Measurements from ENCODE around the gene FARP1.
"Not testable (repeated sequence)": the region's sequence is repeated elsewhere in the genome, so short reads cannot be mapped to it uniquely, and the experiment has no call there.

The FARP1 gene

DNA sequence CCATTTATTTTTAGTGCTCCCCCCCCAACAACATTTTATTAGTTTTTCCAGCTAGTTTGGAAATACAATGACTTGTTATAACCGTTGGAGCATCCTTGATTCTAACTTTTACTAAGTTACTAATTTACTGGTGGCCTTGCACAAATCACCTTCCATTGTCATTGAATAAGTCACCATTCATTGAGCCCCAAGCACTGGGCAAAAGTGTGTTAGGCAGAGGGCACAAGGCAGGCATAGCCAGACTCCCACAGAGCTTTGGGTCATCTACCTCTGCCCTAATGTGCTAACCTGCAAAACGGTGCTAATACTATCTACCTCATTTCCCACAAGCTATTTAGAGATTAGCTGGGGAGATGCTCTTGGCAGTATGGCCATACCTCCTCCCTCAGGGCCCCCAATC lies 120.9 kb downstream of the FARP1 start:
- no peak for DNase-seq

GRCh38 chr13:98264877-98265276 lies 122.0 kb downstream of the FARP1 start:
- no peak for DNase-seq

GRCh38 chr13:98265692-98266551 lies 123.0 kb downstream of the FARP1 start:
- no peak for DNase-seq

- DNase-seq: no peak
These were observed 124.4 kb downstream of the FARP1 start for GRCh38 chr13:98267080-98267912.

DNA sequence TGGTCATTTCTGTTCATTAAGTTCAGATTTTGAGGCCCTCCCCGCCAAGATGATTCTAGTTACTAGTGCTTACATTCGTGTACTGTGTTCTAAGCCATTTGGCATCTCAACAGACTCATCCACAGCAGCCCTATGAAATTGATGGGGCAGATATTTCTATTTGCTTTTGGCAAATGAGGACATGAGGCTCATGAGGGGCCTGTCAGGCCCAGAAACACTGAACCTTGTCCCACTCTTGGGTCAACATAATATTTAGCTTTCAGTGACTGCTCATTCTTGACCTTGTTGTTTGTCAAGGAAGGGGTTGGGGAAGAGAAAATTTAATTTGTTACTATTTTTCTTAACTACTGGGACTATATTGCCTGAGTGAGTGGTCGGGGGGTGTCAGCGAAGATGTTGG lies 126.5 kb downstream of the FARP1 start:
- no peak for DNase-seq

GRCh38 chr13:98270819-98271218 lies 127.9 kb downstream of the FARP1 start:
- DNase-seq: no peak

- DNase-seq: not testable (repeated sequence)
These were observed 128.8 kb downstream of the FARP1 start for GRCh38 chr13:98271646-98272045.

- no peak for DNase-seq
These were observed 129.7 kb downstream of the FARP1 start for GRCh38 chr13:98272549-98272948.

DNA sequence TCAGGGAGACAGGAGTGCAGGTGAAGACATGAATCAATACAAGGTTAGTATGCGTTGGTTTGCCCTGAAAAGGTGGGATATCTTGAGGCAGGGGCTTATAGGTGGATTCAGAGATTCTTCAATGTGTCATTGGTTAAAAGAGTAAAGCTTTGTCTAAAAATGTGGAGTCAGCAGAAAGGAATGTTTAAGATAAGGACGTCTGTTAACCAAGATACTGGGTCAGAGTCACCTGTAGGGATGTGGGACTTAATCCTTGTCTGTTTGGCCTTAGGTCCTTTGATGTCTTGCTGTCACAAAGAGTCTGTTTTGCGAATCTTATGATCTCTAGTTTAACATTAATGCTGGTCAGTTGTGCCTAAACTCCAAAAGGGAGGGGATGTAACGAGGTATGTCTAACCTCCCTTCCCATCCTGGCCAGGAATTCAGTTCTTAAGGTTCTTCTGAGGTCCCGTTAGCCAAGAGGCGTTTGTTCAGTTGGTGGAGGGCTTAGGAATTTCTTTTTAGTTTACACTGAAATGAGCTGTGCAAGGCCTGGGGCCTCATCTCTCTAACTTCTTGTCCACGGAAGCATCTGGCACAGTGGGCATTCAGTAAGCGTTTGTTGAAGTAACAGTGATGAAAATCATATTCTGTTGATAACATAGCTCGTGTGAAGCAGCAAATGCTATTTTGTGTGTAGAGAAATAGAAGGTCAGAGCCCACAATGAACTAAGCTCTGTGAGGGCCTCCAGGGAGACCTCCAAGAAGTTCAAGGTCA lies 130.4 kb downstream of the FARP1 start:
- DNase-seq: no peak

DNA sequence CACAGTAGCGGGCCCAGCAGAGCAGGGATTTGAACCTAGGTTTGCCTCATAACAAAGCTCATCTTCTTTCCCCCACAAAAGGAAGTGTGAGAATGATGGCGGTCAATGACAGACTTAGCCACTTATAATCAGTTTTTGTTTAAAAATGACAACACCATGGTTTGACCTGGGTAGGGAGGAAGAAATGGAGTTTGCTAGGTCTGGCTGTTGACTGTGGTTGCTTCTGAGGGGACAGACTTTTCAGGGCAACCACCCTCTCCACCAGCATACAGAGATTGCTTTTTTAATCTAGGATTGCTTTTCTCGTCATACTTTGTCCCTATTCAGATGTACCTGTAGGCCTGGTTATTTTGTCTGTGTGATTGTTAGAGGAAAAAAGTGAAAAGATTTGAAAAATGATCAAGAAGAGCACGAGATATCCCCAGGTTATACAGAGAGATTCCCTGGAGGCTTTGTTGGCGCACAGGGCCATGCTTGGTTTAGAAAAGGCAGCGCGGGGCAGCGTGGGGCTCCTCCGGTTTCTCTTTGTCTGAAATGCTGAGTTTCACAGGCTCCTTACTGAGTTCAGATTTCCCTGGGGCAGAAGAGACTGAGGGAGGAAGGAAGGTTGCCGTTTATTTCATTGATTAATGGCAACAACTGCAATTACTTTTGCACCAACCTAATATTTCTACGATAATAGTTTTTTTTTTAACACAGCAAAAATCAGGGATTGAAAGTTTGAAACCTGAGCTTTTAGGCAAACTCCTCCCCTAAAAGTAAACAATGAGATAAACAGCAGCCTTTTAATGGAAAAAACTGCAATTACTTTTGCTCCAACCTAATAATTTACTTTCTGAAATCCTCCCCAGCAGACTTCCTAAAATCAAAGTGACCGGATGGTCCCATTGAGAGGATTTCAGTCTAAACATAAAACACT lies 131.2 kb downstream of the FARP1 start:
- DNase-seq: no peak

GRCh38 chr13:98274921-98275487 lies 132.1 kb downstream of the FARP1 start:
- no peak for DNase-seq

DNA sequence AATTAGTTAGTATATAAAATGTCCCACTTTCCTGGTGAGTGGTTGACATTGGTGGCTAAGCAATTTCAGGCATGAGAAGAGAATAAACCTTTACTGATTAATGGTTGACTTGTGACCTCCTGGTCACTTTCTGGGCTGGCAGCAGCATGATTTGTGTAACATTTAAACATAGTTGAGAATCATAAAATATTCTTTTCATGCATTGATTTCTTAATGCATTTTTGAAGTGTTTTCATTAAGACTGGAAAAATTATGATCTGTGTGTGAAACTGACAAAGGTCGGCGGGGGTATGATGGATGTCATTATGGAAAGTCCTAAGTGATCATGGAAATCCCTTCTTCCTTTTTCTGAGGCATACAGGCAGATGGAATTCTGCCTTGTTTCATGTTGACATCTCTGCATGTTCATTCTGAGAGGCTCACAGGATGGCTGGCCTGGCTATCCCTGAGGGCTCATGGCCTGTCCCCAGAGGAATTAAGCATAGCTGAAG lies 132.8 kb downstream of the FARP1 start:
- no peak for DNase-seq

DNA sequence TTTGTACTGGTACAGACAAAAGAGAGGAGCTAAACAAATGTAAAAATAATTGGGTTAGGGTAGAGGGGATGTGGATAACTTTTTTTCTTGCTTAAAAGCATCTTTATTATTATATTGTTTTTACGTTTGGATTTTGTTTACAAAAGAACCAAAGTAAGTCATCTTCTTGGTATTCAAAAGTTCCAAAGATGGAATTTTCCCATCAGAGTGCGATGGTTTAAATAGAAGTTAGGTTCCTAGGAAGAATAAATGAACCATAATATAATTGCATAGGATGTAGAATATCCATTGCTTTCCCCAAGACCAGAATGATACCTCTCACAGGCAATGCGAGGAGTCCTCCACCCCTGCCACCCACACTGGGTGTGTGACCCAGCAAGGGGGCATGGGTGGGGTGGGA lies 133.6 kb downstream of the FARP1 start:
- DNase-seq: no peak

DNA sequence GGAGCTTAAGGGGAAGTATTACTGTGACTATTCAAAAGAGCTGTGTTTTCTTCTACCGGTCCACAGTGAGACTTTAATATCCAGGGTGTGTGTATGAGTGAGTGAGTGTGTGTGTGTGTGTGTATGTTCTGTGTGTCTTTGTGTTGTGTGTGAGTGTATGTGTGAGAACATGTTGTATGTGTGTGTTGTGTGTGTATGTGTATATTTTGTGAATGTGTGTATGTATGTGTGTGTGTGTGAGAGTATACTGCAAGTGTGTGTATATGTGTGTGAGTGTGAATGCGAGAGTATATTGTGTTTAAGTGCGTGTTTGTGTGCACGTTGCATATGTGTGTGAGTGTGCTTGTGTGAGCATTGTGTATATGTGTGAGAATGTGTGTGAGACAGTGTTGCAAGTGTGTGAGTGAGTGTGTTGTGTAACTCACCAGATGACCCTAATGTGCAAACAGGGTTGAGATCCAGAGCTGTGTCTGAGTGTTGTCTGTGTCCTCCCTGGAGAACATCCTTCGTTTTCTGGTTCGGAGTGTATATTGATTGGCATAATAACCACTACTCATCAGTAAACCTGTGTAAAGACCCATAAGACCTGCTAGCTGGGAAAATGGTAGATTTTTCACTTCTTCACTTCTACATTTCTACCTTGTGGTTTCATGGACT lies 135.3 kb downstream of the FARP1 start:
- DNase-seq: no peak

- DNase-seq: no peak
These were observed 136.7 kb downstream of the FARP1 start for GRCh38 chr13:98279473-98280175.

DNA sequence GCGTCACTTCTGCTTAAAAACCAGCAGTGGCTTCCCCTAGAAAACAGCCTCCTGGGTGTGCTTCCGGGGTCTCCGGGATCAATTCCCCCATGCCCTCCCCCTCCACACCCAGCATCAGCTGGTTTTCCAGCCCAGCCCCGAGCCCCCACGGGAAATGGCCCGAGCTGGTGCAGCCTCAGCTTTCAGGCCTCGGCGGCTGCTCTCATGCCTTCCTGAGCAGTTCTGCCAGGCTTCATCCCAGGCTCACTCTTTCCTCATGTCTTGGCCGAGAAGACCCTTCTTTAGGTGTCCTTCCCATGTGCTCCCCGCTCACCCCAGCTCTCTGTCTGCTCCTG lies 137.2 kb downstream of the FARP1 start:
- DNase-seq: no peak

DNA sequence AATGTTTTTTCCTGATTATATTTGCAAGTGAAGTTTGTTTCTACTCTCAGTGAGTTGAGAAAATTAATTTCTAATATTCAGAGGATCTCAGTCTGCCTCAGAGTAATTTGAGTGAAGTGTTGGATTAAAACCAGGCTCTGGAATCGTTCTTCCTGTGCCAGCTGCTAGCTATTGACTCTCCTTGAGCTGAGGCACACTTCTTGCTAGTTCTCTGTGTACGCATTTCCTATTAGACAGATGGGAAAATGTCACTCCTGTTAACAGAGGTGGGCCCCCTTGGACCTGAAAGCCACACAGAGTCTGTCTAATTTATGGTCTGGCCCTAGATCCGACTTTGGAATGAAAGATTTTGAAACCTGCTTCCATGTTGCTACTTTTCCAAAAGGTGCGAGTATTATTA lies 141.8 kb downstream of the FARP1 start:
- no peak for DNase-seq

- no peak for DNase-seq
These were observed 142.4 kb downstream of the FARP1 start for GRCh38 chr13:98285317-98285716.

DNA sequence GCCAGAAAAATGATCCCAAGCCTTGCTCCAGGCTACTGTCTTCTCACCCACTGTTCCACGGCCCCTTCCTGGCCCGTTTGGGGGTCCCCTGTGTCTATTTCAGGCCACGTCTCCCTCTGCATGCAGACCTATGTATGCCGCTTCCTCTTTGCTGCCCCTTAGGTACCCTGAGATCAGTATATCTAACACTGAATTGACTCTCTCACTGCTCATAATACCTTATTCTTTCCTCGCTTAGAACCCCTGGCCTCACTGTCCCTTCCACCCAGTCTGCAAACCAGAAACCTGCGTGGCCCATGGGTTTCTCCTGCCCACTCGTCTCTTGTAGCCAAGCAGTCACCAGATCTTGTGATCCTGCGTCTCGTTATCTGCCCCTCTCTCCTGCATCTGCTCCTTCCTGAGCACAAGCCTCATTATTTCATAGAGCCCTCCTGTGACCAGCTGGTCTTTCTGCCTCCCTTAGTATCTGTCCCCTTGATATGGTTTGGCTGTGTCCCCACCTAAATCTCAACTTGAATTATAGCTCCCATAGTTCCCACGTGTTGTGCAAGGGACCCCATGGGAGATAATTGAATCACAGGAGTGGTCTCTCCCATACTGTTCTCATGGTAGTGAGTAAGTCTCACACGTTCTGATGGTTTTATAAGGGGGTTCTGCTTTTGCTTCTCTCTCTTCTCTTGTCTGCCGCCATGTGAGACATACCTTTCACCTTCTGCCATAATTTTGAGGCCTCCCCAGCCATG lies 143.1 kb downstream of the FARP1 start:
- no peak for DNase-seq

DNA sequence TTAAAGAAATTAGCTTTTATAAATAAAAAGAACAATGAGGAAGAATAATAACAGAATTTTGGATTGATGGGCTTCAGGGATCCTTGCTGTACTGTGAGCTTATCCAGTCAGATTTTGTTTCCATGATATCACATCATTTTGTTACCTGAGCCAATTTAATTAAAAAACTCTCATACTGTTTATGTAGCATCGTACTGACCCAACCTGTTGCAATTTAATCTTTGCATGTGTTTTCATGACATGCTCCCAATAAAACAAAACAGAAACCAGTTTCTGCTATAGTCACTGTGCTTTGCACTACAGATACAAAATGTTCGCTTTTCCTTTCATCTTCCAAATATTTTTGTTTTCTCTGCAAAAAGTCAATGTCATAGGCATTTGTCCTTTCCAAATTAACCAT lies 143.9 kb downstream of the FARP1 start:
- no peak for DNase-seq

Data from right forelimb (tissue), 1 donor.